ENCODE data around the gene WWOX. TPM values are rescaled to one million over a fixed set of nuclear protein-coding genes. Genes with fewer than 3 reads are reported as not detected.

WWOX gene
- total and polyA plus RNA-seq, 2 of the 13 experiments (the other 11 are each of a cell fraction or from before 2014, with no cell fraction given) = 9.1 to 37.4 TPM

DNA sequence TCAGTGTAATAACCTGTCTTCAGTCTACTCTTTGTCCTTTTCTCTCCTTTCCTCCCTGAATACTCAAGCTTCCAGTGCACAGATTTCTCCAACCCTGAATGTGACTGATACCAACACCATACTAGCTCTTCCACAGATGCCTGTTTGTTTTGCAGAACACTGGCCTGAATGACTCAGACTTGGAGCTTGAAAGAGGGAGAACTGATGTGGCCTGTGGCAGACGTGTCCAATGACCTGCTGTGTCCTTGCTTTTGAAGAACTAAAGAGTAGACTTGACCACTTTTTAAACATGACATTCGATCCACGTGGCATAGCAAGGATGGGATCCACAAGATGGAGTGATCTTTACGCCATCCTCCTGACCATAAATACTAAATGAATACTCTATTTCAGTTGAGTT lies 361.0 kb downstream of the WWOX start (continued):
- TF ChIP-seq, protein P1, sequence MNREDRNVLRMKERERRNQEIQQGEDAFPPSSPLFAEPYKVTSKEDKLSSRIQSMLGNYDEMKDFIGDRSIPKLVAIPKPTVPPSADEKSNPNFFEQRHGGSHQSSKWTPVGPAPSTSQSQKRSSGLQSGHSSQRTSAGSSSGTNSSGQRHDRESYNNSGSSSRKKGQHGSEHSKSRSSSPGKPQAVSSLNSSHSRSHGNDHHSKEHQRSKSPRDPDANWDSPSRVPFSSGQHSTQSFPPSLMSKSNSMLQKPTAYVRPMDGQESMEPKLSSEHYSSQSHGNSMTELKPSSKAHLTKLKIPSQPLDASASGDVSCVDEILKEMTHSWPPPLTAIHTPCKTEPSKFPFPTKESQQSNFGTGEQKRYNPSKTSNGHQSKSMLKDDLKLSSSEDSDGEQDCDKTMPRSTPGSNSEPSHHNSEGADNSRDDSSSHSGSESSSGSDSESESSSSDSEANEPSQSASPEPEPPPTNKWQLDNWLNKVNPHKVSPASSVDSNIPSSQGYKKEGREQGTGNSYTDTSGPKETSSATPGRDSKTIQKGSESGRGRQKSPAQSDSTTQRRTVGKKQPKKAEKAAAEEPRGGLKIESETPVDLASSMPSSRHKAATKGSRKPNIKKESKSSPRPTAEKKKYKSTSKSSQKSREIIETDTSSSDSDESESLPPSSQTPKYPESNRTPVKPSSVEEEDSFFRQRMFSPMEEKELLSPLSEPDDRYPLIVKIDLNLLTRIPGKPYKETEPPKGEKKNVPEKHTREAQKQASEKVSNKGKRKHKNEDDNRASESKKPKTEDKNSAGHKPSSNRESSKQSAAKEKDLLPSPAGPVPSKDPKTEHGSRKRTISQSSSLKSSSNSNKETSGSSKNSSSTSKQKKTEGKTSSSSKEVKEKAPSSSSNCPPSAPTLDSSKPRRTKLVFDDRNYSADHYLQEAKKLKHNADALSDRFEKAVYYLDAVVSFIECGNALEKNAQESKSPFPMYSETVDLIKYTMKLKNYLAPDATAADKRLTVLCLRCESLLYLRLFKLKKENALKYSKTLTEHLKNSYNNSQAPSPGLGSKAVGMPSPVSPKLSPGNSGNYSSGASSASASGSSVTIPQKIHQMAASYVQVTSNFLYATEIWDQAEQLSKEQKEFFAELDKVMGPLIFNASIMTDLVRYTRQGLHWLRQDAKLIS (CRISPR knock-in tag; IDR thresholded peaks at IDR 0.05) = no peak
- TF ChIP-seq CEBPZ (IDR thresholded peaks at IDR 0.05; ENCODE audit: low read length) = no peak
- TF ChIP-seq, protein P2, sequence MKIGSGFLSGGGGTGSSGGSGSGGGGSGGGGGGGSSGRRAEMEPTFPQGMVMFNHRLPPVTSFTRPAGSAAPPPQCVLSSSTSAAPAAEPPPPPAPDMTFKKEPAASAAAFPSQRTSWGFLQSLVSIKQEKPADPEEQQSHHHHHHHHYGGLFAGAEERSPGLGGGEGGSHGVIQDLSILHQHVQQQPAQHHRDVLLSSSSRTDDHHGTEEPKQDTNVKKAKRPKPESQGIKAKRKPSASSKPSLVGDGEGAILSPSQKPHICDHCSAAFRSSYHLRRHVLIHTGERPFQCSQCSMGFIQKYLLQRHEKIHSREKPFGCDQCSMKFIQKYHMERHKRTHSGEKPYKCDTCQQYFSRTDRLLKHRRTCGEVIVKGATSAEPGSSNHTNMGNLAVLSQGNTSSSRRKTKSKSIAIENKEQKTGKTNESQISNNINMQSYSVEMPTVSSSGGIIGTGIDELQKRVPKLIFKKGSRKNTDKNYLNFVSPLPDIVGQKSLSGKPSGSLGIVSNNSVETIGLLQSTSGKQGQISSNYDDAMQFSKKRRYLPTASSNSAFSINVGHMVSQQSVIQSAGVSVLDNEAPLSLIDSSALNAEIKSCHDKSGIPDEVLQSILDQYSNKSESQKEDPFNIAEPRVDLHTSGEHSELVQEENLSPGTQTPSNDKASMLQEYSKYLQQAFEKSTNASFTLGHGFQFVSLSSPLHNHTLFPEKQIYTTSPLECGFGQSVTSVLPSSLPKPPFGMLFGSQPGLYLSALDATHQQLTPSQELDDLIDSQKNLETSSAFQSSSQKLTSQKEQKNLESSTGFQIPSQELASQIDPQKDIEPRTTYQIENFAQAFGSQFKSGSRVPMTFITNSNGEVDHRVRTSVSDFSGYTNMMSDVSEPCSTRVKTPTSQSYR (CRISPR knock-in tag; IDR thresholded peaks at IDR 0.05; ENCODE audit: borderline replicate concordance) = no peak
- TF ChIP-seq ZNF7 (CRISPR knock-in tag; IDR thresholded peaks at IDR 0.05) = no peak
- TF ChIP-seq NFIB (CRISPR knock-in tag; IDR thresholded peaks at IDR 0.05; ENCODE audit: borderline replicate concordance) = no peak
- no peak for TF ChIP-seq ZNF580 (CRISPR knock-in tag; IDR thresholded peaks at IDR 0.05; ENCODE audit: borderline replicate concordance, low read depth)
- TF ChIP-seq ZNF652 (CRISPR knock-in tag; IDR thresholded peaks at IDR 0.05; ENCODE audit: borderline replicate concordance, low read depth) = no peak
- TF ChIP-seq, protein P3, sequence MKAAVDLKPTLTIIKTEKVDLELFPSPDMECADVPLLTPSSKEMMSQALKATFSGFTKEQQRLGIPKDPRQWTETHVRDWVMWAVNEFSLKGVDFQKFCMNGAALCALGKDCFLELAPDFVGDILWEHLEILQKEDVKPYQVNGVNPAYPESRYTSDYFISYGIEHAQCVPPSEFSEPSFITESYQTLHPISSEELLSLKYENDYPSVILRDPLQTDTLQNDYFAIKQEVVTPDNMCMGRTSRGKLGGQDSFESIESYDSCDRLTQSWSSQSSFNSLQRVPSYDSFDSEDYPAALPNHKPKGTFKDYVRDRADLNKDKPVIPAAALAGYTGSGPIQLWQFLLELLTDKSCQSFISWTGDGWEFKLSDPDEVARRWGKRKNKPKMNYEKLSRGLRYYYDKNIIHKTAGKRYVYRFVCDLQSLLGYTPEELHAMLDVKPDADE (CRISPR knock-in tag; IDR thresholded peaks at IDR 0.05) = no peak
- no peak for TF ChIP-seq TCF7L2 (IDR thresholded peaks at IDR 0.05; ENCODE audit: low read depth, low read length)
- TF ChIP-seq, protein P4, sequence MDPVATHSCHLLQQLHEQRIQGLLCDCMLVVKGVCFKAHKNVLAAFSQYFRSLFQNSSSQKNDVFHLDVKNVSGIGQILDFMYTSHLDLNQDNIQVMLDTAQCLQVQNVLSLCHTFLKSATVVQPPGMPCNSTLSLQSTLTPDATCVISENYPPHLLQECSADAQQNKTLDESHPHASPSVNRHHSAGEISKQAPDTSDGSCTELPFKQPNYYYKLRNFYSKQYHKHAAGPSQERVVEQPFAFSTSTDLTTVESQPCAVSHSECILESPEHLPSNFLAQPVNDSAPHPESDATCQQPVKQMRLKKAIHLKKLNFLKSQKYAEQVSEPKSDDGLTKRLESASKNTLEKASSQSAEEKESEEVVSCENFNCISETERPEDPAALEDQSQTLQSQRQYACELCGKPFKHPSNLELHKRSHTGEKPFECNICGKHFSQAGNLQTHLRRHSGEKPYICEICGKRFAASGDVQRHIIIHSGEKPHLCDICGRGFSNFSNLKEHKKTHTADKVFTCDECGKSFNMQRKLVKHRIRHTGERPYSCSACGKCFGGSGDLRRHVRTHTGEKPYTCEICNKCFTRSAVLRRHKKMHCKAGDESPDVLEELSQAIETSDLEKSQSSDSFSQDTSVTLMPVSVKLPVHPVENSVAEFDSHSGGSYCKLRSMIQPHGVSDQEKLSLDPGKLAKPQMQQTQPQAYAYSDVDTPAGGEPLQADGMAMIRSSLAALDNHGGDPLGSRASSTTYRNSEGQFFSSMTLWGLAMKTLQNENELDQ (CRISPR knock-in tag; IDR thresholded peaks at IDR 0.05; ENCODE audit: borderline replicate concordance) = no peak
- TF ChIP-seq, protein P5, sequence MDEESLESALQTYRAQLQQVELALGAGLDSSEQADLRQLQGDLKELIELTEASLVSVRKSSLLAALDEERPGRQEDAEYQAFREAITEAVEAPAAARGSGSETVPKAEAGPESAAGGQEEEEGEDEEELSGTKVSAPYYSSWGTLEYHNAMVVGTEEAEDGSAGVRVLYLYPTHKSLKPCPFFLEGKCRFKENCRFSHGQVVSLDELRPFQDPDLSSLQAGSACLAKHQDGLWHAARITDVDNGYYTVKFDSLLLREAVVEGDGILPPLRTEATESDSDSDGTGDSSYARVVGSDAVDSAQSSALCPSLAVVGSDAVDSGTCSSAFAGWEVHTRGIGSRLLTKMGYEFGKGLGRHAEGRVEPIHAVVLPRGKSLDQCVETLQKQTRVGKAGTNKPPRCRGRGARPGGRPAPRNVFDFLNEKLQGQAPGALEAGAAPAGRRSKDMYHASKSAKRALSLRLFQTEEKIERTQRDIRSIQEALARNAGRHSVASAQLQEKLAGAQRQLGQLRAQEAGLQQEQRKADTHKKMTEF (CRISPR knock-in tag; IDR thresholded peaks at IDR 0.05) = 0 out of 2 replicates have a peak, but pooled peaks have one; percentile 48
- TF ChIP-seq ZNF788 (CRISPR knock-in tag; IDR thresholded peaks at IDR 0.05; ENCODE audit: borderline replicate concordance) = no peak
- no peak for TF ChIP-seq HNRNPK (IDR thresholded peaks at IDR 0.05; ENCODE audit: low read depth, low read length, poor library complexity, severe bottlenecking)
